ENCODE measurements around the gene IL9R.

GRCh38 chrX:155983326-155983725 lies 14.2 kb upstream of the IL9R start:
- no peak for TF ChIP-seq CTCF (IDR thresholded peaks at IDR 0.05 in 4 of 5, conservative IDR thresholded peaks at IDR 0.05 in 1 of 5)
- no peak for TF ChIP-seq POLR2A (IDR thresholded peaks at IDR 0.05)

All from gastrocnemius medialis (tissue), 4 donors.